Measurements from ENCODE around the gene MND1.

Gene MND1, protein sequence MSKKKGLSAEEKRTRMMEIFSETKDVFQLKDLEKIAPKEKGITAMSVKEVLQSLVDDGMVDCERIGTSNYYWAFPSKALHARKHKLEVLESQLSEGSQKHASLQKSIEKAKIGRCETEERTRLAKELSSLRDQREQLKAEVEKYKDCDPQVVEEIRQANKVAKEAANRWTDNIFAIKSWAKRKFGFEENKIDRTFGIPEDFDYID

GRCh38 chr4:153344131-153345011, at the start of gene MND1:
MND1 (plus strand) TSS chr4:153344688; CDS start chr4:153344738, 50 bp downstream.
- DNase-seq, result peak; percentile 78 to 93 (median 88)

DNA sequence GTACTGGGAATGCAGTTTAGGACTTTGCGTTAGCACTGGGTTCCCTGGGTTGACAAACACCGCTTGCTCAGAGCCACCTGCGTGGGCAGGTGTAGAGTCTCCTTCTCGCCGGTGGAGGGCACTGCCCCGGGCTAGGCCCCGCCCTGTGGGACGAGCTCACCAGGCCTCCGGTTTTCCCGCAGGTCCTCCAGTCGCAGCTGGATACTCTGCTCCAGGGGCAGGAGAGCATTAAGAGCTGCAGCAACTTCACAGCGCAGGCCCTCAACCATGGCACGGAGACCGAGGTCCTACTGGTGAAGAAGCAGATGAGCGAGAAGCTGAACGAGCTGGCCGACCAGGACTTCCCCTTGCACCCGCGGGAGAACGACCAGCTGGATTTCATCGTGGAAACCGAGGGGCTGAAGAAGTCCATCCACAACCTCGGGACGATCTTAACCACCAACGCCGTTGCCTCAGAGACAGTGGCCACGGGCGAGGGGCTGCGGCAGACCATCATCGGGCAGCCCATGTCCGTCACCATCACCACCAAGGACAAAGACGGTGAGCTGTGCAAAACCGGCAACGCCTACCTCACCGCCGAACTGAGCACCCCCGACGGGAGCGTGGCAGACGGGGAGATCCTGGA, 49.2 kb upstream of the MND1 start:
- no peak for DNase-seq

DNA sequence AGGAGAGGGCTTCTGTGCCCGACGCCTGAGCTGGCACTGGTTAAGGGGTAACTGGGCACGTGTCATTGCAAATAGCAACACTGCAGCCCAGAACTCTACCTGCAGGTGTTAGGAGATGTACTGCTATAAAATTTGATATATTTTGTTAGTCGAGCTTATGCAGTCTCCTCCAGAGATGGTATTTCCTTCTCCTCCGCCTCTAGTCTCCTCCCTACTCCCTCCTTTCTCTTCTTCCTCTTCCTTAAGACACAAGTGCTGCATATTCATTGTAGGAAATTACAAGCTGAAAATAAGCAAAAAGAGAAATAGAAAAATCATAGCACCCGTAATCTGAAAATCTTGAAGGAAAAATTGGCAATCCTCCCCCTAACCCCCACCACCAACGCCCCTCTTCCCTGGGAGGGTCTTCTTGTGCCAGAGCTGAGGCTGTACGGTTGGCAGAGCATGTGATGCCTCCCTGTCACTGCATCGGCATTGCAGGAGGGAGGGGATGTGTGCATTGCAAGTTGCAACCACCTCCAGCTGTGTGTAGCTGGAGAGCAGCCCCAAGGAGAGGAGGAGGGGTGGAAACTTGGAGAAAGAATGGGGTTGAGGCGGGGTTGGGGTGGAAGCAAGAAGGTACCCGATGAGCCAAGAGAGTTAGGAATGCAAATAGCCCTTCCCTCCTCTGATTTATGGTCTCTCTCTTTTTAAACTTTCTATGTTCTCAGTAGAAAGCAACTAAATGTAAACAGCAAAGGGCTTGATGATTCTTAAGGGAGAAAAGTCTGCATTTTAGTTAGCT, 48.3 kb upstream of the MND1 start:
- no peak for DNase-seq

GRCh38 chr4:153297116-153297515, 47.4 kb upstream of the MND1 start:
- no peak for DNase-seq

DNA sequence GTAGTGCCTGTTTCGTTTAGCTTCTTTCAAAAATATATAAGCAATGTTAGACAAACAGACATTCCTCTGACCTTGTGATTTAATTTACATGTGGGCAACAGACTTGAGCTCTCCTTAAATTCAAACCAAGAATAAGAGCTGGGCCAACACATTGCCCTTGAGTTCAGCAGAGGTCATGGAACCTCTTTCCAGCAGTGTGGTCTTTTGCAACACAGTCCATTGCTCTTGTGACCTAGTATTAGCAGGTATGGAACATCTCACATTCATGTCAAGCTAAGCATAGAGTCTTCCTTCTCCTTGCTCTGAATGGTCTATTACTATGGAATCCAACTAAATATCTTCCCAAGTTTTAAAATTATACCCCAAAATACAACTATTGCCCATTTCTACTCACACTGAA, 33.7 kb upstream of the MND1 start:
- no peak for DNase-seq

DNA sequence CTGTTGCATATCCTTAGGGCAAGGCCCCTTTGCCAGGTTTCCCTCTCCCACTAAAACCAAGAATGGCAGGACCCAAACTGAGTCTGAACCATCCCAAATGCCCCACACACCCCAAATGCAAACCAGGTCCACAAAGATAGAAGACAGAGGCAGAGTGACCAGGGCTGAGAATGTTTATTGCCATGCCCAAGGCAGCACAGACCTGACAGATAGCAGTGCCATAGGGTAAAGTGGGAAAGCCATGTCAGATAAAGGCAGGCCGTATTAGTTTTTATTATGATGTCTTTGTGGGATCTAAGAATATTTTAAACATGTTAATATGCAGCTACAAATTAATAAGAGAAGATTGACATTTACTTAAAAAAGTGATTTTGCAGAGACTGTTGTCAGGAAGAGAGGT, 29.6 kb upstream of the MND1 start:
- no peak for DNase-seq

GRCh38 chr4:153318696-153319320, 25.7 kb upstream of the MND1 start:
- DNase-seq, result peak; percentile 66 to 70 (median 68)

DNA sequence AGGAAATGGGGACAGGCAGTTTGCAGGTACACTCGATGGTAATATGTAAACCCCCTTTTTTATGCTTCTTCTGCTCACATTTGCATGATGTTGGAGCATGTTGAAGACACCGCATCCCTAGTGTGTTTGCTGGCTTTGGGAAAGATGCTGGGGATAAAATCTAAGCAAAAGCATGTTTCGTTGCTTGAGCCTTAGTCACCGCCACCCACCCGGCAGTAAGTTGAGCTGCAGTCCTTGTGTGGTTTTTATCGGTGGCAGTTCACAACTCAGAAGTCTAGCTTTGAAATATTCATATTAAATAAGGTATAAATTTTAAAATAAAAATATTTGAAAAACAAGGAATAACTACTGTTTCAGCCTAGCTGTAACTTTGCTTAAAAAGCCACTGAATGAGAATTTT, 21.7 kb upstream of the MND1 start:
- no peak for DNase-seq

- DNase-seq, result no peak
These were observed 20.4 kb upstream of the MND1 start for GRCh38 chr4:153324046-153324445.

GRCh38 chr4:153325558-153325957, 18.9 kb upstream of the MND1 start:
- DNase-seq, result no peak

DNA sequence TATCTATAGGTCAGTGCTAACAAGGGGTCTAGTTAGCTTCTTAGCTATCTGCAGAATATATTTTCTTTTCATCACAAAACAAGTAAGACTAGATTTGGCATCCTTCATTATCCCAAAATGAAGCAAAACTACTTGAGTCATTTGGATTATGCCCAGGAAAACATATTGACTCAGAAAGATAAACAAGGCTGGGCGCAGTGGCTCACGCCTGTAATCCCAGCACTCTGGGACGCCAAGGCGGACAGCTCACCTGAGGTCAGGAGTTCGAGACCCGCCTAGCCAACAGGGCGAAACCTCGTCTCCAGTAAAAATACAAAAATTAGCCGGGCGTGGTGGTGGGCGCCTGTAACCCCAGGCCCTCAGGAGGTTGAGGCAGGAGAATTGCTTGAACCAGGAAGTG, 18.0 kb upstream of the MND1 start:
- no peak for DNase-seq

GRCh38 chr4:153327247-153327646, 17.2 kb upstream of the MND1 start:
- no peak for DNase-seq

DNA sequence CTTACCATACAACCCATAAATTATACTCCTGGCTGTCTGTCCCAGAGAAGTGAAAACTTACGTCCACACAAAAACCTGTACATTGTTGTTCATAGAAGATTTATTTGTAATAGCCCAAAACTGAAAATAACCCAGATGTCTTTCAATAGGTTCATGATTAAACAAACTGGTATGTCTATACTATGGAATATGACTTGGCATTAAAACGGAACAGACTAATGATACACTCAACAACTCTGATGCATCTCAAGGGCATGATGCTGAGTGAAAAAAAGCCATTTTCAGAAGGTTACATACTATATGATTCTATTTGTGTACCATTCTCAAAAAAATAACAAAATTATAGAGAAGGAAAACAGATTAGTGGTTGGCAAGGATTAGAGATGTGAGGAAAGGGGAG, 11.6 kb upstream of the MND1 start:
- no peak for DNase-seq

DNA sequence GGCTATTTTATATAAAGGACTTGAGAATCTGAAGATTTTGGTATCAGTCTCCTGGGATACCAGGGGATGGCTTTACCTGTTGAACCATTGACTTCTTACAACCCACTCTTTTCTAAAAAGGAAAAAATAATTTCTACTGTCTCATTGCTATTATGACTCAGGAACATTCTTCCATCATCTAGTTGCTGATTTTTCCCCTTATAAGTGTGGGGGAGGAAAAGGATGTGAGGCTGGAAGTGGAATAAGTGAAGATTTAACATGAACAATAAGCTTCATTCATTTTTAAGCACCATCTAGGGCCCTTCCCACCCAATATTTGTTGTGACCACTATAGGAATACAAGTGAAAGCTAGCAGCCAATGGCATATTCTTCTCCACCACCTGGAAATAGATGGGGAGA, 10.6 kb upstream of the MND1 start:
- no peak for DNase-seq

GRCh38 chr4:153335665-153336064, 8.8 kb upstream of the MND1 start:
- no peak for DNase-seq

- no peak for DNase-seq
These were observed 6.8 kb upstream of the MND1 start for GRCh38 chr4:153337686-153338085.

- DNase-seq, result peak; percentile 63 to 82 (median 73)
These were observed 2.9 kb upstream of the MND1 start for GRCh38 chr4:153341575-153342090.

- no peak for DNase-seq
These were observed 1.5 kb upstream of the MND1 start for GRCh38 chr4:153342751-153343552.

- peak; percentile 62 to 79 (median 63) for DNase-seq
These were observed 809 bp downstream of the MND1 start for GRCh38 chr4:153345012-153345981.

GRCh38 chr4:153346031-153346430, 1.5 kb downstream of the MND1 start:
- DNase-seq, result no peak

All from suppressor macrophage treated with lipopolysaccharide for 1 hour (primary cell).